Neural cell (in vitro differentiated cells): ENCODE measurements around the gene ACY1. TPM values are rescaled to one million over a fixed set of nuclear protein-coding genes. Genes with fewer than 3 reads are reported as not detected.

Experiments
- H2AFZ ChIP-seq: fragments of 200-600, 300-800 bp; sonication (generic), shearing (Covaris generic); 2 replicates; pipeline ENCODE4 v1.6.0; 2014; ENCODE audit warnings: low read depth, mild to moderate bottlenecking, antibody characterized with exemption, low read length, moderate library complexity
- H3F3A ChIP-seq: fragments of 200-600 bp; shearing (Covaris generic); 2 replicates; pipeline ENCODE4 v1.6.1; 2016; ENCODE audit warnings: mild to moderate bottlenecking, moderate library complexity, mixed read lengths, antibody characterized with exemption, low read length; ENCODE audit not compliant: insufficient read depth, poor library complexity, severe bottlenecking
- H3K27ac ChIP-seq: fragments of 200-600, 300-800 bp; sonication (generic), shearing (Covaris generic); 2 replicates; pipeline ENCODE4 v1.5.1; 2014; ENCODE audit warnings: mild to moderate bottlenecking, low read length, moderate library complexity
- H3K27me3 ChIP-seq: fragments of 300-800, 200-600 bp; sonication (generic), shearing (Covaris generic); 2 replicates; pipeline ENCODE4 v1.6.0; 2014; ENCODE audit warnings: mild to moderate bottlenecking, low read depth, low read length, moderate library complexity; ENCODE audit not compliant: insufficient read depth
- H3K36me3 ChIP-seq: fragments of 300-800, 200-600 bp; sonication (generic), shearing (Covaris generic); 2 replicates; pipeline ENCODE4 v1.5.1; 2014; ENCODE audit warnings: mild to moderate bottlenecking, antibody characterized with exemption, low read length, moderate library complexity; ENCODE audit not compliant: insufficient read depth
- H3K4me2 ChIP-seq: fragments of 300-800, 200-600 bp; sonication (generic), shearing (Covaris generic); 2 replicates; pipeline ENCODE4 v1.6.0; 2014; ENCODE audit warnings: mild to moderate bottlenecking, low read length
- H3K4me3 ChIP-seq: fragments of 300-800, 200-600 bp; sonication (generic), shearing (Covaris generic); 2 replicates; pipeline ENCODE4 v1.5.1; 2014; ENCODE audit warnings: mild to moderate bottlenecking, low read length, moderate library complexity
- H3K79me2 ChIP-seq: fragments of 200-600 bp; shearing (Covaris generic); replicated peaks from 2 replicates; pipeline ENCODE4 v1.6.0; 2014; ENCODE audit warnings: mild to moderate bottlenecking, low read length, moderate library complexity; ENCODE audit not compliant: insufficient read depth
- H3K9ac ChIP-seq: fragments of 300-800, 200-600 bp; sonication (generic), shearing (Covaris generic); 2 replicates; pipeline ENCODE4 v1.6.1; 2016; ENCODE audit warnings: mild to moderate bottlenecking, low read length, mixed read lengths
- H3K9me2 ChIP-seq: fragments of 200-600 bp; shearing (Covaris generic); 2 replicates; pipeline ENCODE4 v1.6.1; 2016; ENCODE audit warnings: mild to moderate bottlenecking, low read length, mixed read lengths; ENCODE audit not compliant: insufficient read depth
- H3K9me3 ChIP-seq: fragments of 200-600, 300-800 bp; sonication (generic), shearing (Covaris generic); 2 replicates; pipeline ENCODE4 v1.6.1; 2016; ENCODE audit warnings: mild to moderate bottlenecking, mixed run types, low read length, moderate library complexity, mixed read lengths
- H4K20me1 ChIP-seq: fragments of 200-600 bp; shearing (Covaris generic); 2 replicates; pipeline ENCODE4 v1.6.1; 2016; ENCODE audit warnings: mild to moderate bottlenecking, mixed run types; ENCODE audit not compliant: insufficient read depth
- EP300 ChIP-seq: fragments of 450-650 bp; conservative IDR thresholded peaks from 2 replicates; pipeline ENCODE4 v1.6.1; 2014; ENCODE audit warnings: antibody characterized with exemption, mild to moderate bottlenecking, moderate library complexity; ENCODE audit not compliant: poor library complexity, severe bottlenecking
- EZH2 ChIP-seq: fragments of 200-600, 300-800 bp; shearing (Covaris generic), sonication (generic); IDR thresholded peaks from 2 replicates; pipeline ENCODE4 v1.6.1; 2014; ENCODE audit warnings: antibody characterized with exemption, low read length, borderline replicate concordance, mild to moderate bottlenecking; ENCODE audit not compliant: insufficient read depth, poor library complexity, severe bottlenecking
- MXI1 ChIP-seq: fragments of 450-650 bp; conservative IDR thresholded peaks from 2 replicates; pipeline ENCODE4 v1.6.1; 2014; ENCODE audit warnings: antibody characterized with exemption, mild to moderate bottlenecking; ENCODE audit not compliant: poor library complexity, severe bottlenecking
- POLR2AphosphoS5 ChIP-seq: IDR thresholded peaks from 2 replicates; pipeline ENCODE4 v1.6.1; 2012
- RAD21 ChIP-seq: fragments of 450-650 bp; conservative IDR thresholded peaks from 2 replicates; pipeline ENCODE4 v1.6.1; 2014; ENCODE audit warnings: antibody characterized with exemption, mild to moderate bottlenecking, moderate library complexity
- SMC3 ChIP-seq: fragments of 450-650 bp; conservative IDR thresholded peaks from 2 replicates; pipeline ENCODE4 v1.6.1; 2014; ENCODE audit warnings: antibody characterized with exemption, mild to moderate bottlenecking, moderate library complexity; ENCODE audit not compliant: poor library complexity
- TAF1 ChIP-seq: IDR thresholded peaks from 2 replicates; pipeline ENCODE4 v1.6.1; 2012; ENCODE audit warnings: low read depth
- polyA plus RNA-seq: library from polyadenylated mRNA; depleted of rRNA; stranded (reverse); fragments of >200 nt; gene quantifications from 2 replicates; pipeline ENCODE4 v1.2.3, GENCODE V29; 2014
- TF ChIP-seq, protein P1 (sequence below): IDR thresholded peaks from 2 replicates; pipeline ENCODE4 v1.6.1; 2012; ENCODE audit warnings: borderline replicate concordance
- TF ChIP-seq, protein P2 (sequence below): fragments of 450-650 bp; IDR thresholded peaks from 2 replicates; pipeline ENCODE4 v1.5.1; 2014; ENCODE audit warnings: antibody characterized with exemption, mild to moderate bottlenecking, moderate library complexity; ENCODE audit not compliant: poor library complexity, severe bottlenecking

ACY1 gene
- polyA plus RNA-seq, 1 donor from 2014 or later: 14.4 TPM

DNA sequence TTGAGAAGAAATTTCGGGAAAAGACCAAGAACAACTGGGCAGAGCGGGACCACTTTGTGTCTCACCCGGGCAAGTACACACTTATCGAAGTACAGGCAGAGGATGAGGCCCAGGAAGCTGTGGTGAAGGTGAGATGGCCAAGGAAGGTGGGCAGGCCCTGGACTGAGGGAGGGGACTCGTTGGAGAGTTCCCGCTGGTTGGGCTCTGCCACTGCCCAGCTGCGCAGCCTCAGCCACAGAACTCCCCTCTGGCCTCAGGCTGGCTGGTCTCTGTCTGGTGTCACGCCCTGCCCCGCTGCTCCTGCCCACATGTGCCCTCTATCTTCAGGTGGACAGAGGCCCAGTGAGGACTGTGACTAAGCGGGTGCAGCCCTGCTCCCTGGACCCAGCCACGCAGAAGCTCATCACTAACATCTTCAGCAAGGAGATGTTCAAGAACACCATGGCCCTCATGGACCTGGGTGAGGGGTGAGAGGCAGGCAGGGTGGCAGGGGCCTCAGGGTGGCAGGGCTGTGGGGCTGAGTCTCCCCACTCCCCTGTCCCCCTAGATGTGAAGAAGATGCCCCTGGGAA lies 38.8 kb upstream of the ACY1 start:
- H3K9me2 ChIP-seq: no peaks in the 10 kb centered on the region
- H3K9ac ChIP-seq: no peak overlapping the region
- H3K27me3 ChIP-seq: no peaks in the 10 kb centered on the region
- H3K36me3 ChIP-seq: no peaks in the 10 kb centered on the region
- TF ChIP-seq TAF1 (no peak), POLR2AphosphoS5 (no peak), RAD21 (no peak), EP300 (no peak), MXI1 (no peak), EZH2 (no peak), SMC3 (no peak)
- TF ChIP-seq, protein P1, sequence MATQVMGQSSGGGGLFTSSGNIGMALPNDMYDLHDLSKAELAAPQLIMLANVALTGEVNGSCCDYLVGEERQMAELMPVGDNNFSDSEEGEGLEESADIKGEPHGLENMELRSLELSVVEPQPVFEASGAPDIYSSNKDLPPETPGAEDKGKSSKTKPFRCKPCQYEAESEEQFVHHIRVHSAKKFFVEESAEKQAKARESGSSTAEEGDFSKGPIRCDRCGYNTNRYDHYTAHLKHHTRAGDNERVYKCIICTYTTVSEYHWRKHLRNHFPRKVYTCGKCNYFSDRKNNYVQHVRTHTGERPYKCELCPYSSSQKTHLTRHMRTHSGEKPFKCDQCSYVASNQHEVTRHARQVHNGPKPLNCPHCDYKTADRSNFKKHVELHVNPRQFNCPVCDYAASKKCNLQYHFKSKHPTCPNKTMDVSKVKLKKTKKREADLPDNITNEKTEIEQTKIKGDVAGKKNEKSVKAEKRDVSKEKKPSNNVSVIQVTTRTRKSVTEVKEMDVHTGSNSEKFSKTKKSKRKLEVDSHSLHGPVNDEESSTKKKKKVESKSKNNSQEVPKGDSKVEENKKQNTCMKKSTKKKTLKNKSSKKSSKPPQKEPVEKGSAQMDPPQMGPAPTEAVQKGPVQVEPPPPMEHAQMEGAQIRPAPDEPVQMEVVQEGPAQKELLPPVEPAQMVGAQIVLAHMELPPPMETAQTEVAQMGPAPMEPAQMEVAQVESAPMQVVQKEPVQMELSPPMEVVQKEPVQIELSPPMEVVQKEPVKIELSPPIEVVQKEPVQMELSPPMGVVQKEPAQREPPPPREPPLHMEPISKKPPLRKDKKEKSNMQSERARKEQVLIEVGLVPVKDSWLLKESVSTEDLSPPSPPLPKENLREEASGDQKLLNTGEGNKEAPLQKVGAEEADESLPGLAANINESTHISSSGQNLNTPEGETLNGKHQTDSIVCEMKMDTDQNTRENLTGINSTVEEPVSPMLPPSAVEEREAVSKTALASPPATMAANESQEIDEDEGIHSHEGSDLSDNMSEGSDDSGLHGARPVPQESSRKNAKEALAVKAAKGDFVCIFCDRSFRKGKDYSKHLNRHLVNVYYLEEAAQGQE: no peak
- TF ChIP-seq, protein P2, sequence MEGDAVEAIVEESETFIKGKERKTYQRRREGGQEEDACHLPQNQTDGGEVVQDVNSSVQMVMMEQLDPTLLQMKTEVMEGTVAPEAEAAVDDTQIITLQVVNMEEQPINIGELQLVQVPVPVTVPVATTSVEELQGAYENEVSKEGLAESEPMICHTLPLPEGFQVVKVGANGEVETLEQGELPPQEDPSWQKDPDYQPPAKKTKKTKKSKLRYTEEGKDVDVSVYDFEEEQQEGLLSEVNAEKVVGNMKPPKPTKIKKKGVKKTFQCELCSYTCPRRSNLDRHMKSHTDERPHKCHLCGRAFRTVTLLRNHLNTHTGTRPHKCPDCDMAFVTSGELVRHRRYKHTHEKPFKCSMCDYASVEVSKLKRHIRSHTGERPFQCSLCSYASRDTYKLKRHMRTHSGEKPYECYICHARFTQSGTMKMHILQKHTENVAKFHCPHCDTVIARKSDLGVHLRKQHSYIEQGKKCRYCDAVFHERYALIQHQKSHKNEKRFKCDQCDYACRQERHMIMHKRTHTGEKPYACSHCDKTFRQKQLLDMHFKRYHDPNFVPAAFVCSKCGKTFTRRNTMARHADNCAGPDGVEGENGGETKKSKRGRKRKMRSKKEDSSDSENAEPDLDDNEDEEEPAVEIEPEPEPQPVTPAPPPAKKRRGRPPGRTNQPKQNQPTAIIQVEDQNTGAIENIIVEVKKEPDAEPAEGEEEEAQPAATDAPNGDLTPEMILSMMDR: no peak
- H3K4me2 ChIP-seq: no peak overlapping the region
- no peak overlapping the region for H3K4me3 ChIP-seq
- no peaks in the 10 kb centered on the region for H3K9me3 ChIP-seq
- H3F3A ChIP-seq: no peaks in the 10 kb centered on the region
- H2AFZ ChIP-seq: no peak overlapping the region
- no peak overlapping the region for H3K27ac ChIP-seq
- no peaks in the 10 kb centered on the region for H4K20me1 ChIP-seq
- H3K79me2 ChIP-seq: no peaks in the 10 kb centered on the region

- H3K36me3 ChIP-seq: no peaks in the 10 kb centered on the region
- H2AFZ ChIP-seq: no peak overlapping the region
- H3K9me3 ChIP-seq: no peaks in the 10 kb centered on the region
- no peak overlapping the region for H3K4me3 ChIP-seq
- no peak overlapping the region for H3K4me2 ChIP-seq
- no peak overlapping the region for H3K9ac ChIP-seq
- no peaks in the 10 kb centered on the region for H3K27me3 ChIP-seq
- H3K9me2 ChIP-seq: no peaks in the 10 kb centered on the region
- H4K20me1 ChIP-seq: no peaks in the 10 kb centered on the region
- H3K27ac ChIP-seq: no peak overlapping the region
- H3K79me2 ChIP-seq: no peaks in the 10 kb centered on the region
- no peak for TF ChIP-seq TAF1
- TF ChIP-seq, protein P1: no peak
- TF ChIP-seq SMC3: no peak
- TF ChIP-seq, protein P2: no peak
- TF ChIP-seq MXI1: no peak
- TF ChIP-seq EP300: no peak
- TF ChIP-seq EZH2: no peak
- TF ChIP-seq POLR2AphosphoS5: no peak
- TF ChIP-seq RAD21: no peak
- no peaks in the 10 kb centered on the region for H3F3A ChIP-seq
These were observed 38.1 kb upstream of the ACY1 start for GRCh38 chr3:51945031-51945840.
